Tibial nerve (tissue), 4 donors: ENCODE results near the gene MYH14.

ENCODE experiments used
- CTCF ChIP-seq, 5 experiments: fragments of 200-600 bp in 3 of 5; fragments of 450-650 bp in 2 of 5; sonication (generic) in 3 of 5; IDR thresholded peaks; one replicate each; pipeline ENCODE4 v1.5.1; 2016 to 2019; ENCODE audit warnings: antibody characterized with exemption in 5 of 5, mild to moderate bottlenecking in 3 of 5, moderate library complexity in 2 of 5
- EP300 ChIP-seq, 2 donors: sonication (generic); formaldehyde crosslinking; IDR thresholded peaks; one replicate each; pipeline ENCODE4 v1.6.1; 2017; ENCODE audit warnings: antibody characterized with exemption in 2 of 2, mild to moderate bottlenecking in 1 of 2
- POLR2A ChIP-seq, 2 donors: fragments of 450-650 bp; IDR thresholded peaks; one replicate each; pipeline ENCODE4 v1.6.1; 2017; ENCODE audit warnings: antibody characterized with exemption in 2 of 2, mild to moderate bottlenecking in 2 of 2, moderate library complexity in 2 of 2

- TF ChIP-seq POLR2A (IDR thresholded peaks at IDR 0.05) (no peak), CTCF (IDR thresholded peaks at IDR 0.05) (no peak), EP300 (IDR thresholded peaks at IDR 0.05) (no peak)
These were observed 137.7 kb downstream of the MYH14 start for GRCh38 chr19:50341091-50341564.
